ENCODE data around the gene BTBD9.

Gene BTBD9

GRCh38 chr6:38503960-38504682 is 135.6 kb downstream of the BTBD9 start:
- DNase-seq: no peak

GRCh38 chr6:38503032-38503773 is 136.5 kb downstream of the BTBD9 start:
- no peak for DNase-seq

GRCh38 chr6:38502423-38502822 is 137.3 kb downstream of the BTBD9 start:
- no peak for DNase-seq

GRCh38 chr6:38501931-38502330 is 137.8 kb downstream of the BTBD9 start:
- no peak for DNase-seq

- no peak for DNase-seq
Measured at GRCh38 chr6:38499529-38500096, 140.1 kb downstream of the BTBD9 start.

GRCh38 chr6:38498805-38499445 is 140.8 kb downstream of the BTBD9 start:
- no peak for DNase-seq

GRCh38 chr6:38498085-38498484 is 141.6 kb downstream of the BTBD9 start:
- no peak for DNase-seq

- no peak for DNase-seq
Measured at GRCh38 chr6:38497546-38497945, 142.2 kb downstream of the BTBD9 start.

- DNase-seq: no peak
Measured at GRCh38 chr6:38495922-38496635, 143.7 kb downstream of the BTBD9 start.

GRCh38 chr6:38495518-38495917 is 144.2 kb downstream of the BTBD9 start:
- no peak for DNase-seq

- peak; percentile 86 for DNase-seq
Measured at GRCh38 chr6:38493931-38494547, 145.7 kb downstream of the BTBD9 start.

- no peak for DNase-seq
Measured at GRCh38 chr6:38492031-38492430, 147.7 kb downstream of the BTBD9 start.

- DNase-seq: no peak
Measured at GRCh38 chr6:38489951-38490350, 149.8 kb downstream of the BTBD9 start.

GRCh38 chr6:38487423-38487822 is 152.3 kb downstream of the BTBD9 start:
- no peak for DNase-seq

GRCh38 chr6:38485488-38485887 is 154.2 kb downstream of the BTBD9 start:
- no peak for DNase-seq

GRCh38 chr6:38484656-38485055 is 155.1 kb downstream of the BTBD9 start:
- no peak for DNase-seq

- peak; percentile 90 for DNase-seq
Measured at GRCh38 chr6:38483526-38483925, 156.2 kb downstream of the BTBD9 start.

- DNase-seq: no peak
Measured at GRCh38 chr6:38482466-38482865, 157.3 kb downstream of the BTBD9 start.

GRCh38 chr6:38481851-38482250 is 157.9 kb downstream of the BTBD9 start:
- peak; percentile 16 for DNase-seq

- DNase-seq: no peak
Measured at GRCh38 chr6:38481211-38481836, 158.4 kb downstream of the BTBD9 start.

- peak; percentile 17 for DNase-seq
Measured at GRCh38 chr6:38480036-38480435, 159.7 kb downstream of the BTBD9 start.

GRCh38 chr6:38479331-38479730 is 160.4 kb downstream of the BTBD9 start:
- DNase-seq: peak; percentile 87

Data from suppressor macrophage treated with lipopolysaccharide for 4 hours (primary cell).